Stimulated activated CD8-positive, alpha-beta memory T cell treated with anti-CD3 and anti-CD28 coated beads, Interleukin-12 subunit alpha, Interleukin-12 subunit beta, amount 100 ng/mL, for 24 hours (primary cell): ENCODE results near the gene GBX1.

Source experiments
- DNase-seq: peaks from one replicate; pipeline ENCODE4 v3.0.0-alpha.2; 2020; ENCODE audit errors: extremely low read depth

GBX1 gene

GRCh38 chr7:151114151-151115090, 53.1 kb downstream of the GBX1 start:
- DNase-seq: no peak

DNA sequence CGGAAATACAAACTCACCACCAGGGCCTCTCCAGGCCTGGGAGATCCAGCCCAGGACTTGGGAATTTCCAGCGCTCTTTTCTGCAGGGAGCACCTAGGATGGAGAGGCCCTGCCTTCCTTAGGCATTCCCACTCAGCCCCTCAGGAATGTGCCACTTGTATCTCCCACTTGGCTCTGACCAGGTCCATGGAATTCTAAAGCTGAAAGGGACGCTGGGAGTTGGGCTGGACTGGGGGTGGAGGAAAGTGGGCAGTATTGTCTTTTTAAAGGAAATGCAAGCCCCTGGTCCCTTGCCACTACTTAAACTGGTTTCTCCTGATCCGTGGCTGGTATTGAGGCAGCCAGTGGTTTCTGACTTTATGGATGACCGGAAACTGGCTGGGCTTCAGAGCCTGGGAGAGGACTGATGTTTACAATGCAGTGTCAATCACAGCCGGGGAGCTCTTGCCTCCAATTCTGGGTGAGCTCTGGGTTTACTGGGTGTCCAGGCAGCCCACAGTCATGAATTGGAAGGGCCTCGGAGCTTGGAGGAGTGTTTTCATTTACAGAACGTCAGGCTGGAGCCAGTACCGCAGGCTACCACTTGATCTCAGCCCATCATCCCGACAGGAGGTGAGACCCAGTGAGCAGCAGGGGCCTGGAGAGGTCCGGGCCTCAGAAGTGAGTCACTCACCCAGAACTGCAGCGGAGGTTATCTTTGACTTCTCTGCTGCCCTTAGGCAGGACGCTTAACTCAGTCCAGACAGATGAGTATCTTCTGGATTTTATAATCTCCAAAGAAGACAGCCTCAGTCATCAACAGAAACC, 53.9 kb downstream of the GBX1 start:
- DNase-seq: no peak

DNA sequence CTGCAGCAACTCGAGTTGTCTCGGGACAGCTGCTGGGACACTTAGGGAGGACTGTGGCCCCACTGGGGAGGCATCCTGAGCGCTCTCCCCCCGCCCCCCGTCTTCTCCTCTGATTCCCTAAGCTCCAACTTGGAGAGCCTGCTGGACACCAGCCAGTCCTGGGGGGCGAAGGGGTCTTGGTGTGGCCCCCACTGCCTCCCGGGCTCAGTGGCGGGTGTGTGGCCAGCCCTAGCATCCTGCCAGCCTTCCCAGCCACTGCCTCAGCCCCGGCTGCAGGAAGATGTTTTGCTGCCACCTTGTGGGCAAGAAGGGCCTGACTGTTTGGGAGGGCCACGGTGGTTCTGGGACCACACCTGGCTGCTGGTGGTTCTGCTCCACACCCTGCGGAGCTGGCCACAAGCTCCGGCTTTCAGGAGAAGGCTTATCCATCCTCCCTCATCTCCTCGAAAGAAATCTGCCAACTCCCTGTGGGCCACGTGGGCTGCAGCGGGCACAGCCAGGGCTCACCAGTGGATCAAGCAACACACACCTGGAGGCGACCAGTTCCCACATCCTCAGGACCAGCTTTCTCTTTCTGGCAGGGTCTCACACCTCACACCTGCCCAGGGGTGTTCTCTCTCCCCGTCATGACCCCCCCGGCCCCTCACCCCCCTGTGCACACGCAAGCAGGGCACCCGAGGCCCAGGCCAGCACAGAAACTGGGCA, 56.4 kb downstream of the GBX1 start:
- peak; percentile 39 for DNase-seq

- no peak for DNase-seq
These were observed 57.1 kb downstream of the GBX1 start for GRCh38 chr7:151110236-151110940.

GRCh38 chr7:151109094-151110048, 58.1 kb downstream of the GBX1 start:
- DNase-seq: no peak

DNA sequence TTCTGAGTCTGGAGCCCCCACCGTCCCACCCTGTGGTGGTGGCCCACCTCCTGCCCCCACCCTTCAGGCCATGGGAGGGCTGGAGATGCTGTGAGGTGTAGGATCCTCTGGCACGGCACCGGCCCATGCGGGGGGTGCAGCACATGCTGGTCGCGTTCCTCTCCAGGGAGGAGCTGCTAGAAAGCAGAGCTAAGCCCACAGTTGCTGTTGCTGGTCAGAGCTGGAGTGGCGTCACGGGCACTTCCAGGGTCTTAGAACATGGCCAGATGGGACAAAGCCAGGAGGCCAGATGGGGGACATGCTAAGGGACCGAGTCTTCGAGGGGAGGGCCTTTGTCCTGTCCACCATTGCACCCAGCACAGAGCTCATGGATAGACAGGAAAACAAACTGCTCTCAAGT, 59.6 kb downstream of the GBX1 start:
- DNase-seq: no peak

- DNase-seq: no peak
These were observed 62.9 kb downstream of the GBX1 start for GRCh38 chr7:151104411-151105235.

DNA sequence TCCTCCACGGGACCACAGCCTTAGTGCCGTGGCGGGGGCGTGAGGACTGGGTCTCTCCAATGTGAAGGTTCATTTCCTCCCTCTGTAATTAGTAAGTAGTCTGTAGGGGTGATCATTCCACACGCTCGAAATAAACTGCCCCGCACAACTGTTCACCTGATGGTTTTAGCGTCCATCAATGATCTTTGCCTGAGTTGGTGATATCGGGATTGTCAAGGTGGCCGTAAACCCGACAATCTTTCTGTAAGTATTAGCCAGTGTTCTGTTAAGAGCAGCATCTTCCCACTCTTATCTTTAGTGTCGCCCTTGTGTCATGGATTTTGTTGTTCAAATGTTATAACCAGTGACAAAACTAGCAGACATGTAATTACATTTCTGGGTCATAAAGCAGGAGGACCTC, 63.5 kb downstream of the GBX1 start:
- DNase-seq: no peak

- DNase-seq: no peak
These were observed 64.5 kb downstream of the GBX1 start for GRCh38 chr7:151102991-151103390.

DNA sequence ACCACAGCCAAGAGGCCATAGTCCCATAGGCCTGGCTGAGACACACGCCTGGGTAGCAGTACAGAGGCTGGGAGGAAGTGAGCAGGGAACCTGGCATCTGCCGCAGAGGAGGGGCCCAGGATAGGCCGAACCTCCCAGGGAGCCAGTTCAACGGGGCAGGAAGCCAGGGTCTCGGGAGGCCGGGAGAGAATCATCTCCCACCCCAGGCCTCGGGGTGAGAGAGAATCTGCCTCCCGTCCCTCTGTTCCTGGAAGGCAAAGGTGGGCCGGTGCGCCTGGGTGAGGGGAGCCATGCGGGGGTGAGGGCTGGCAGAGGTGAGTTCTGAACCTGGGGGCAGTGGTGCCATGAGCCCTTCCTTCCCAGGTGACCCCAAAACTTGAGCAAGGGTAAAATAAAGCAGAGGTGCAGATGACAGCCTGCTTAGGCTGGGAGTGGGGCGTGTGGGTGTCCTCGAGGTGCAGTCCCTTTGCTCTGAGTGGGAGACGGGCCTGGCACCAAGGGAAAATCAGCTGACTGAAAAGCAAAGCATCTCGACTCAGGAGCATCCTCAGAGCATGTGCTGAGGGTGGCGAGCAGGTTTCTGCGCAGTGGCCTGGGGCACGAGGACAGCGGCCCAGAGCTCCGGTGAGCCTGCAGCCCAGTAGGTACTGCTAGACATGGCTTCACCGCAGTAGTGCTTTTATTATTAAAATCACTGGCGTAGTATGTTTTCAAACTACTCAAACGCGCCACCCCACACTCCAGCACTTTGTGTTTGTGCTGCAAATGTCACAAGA, 65.7 kb downstream of the GBX1 start:
- DNase-seq: no peak

GRCh38 chr7:151100921-151101320, 66.6 kb downstream of the GBX1 start:
- DNase-seq: no peak

- no peak for DNase-seq
These were observed 67.8 kb downstream of the GBX1 start for GRCh38 chr7:151099486-151100211.
